HepG2 (cell line): ENCODE measurements around the gene APBA3. TPM values are rescaled to one million over a fixed set of nuclear protein-coding genes. Genes with fewer than 3 reads are reported as not detected.

Experiments used
- ATAC-seq: fragments of 200-7000 bp; cut with Tn5 transposase; 3 replicates; pipeline ENCODE4 v1.9.1; 2020; ENCODE audit warnings: mild to moderate bottlenecking, moderate library complexity
- BruUV-seq: library from RNA; stranded (reverse); fragments of 400-500 nt; replicated peaks from 2 replicates; lab custom pipeline; 2021; lab: Mats Ljungman, UMichigan
- CTCF ChIA-PET: fragments of 300-600 bp; formaldehyde crosslinking; extraction: SDS; loops from one replicate; lab custom pipeline; 2021; ENCODE audit warnings: low total read pairs, inconsistent platforms, low intra/inter-chr PET ratio; lab: Yijun Ruan, JAX
- POLR2A ChIA-PET: fragments of 350-600 bp; sonication (Branson Sonifier 250); formaldehyde crosslinking; loops from one replicate; lab custom pipeline; 2020; ENCODE audit warnings: antibody characterized with exemption, inconsistent platforms; lab: Yijun Ruan, JAX
- DNase-seq: peaks from one replicate; pipeline ENCODE4 v3.0.0-alpha.2; 2015; ENCODE audit warnings: low spot score
- FAIRE-seq: peaks from 3 replicates; lab custom pipeline; 2011; peaks lifted over from hg19 to GRCh38; lab: Jason Lieb, UNC
- H2AFZ ChIP-seq: one replicate; pipeline ENCODE4 v1.6.1; 2011; ENCODE audit warnings: low read length, inconsistent platforms
- H3K27ac ChIP-seq: fragments of 300-600 bp; 3 replicates; pipeline ENCODE4 v1.8.0; 2011; ENCODE audit warnings: mixed run types, mild to moderate bottlenecking, mixed read lengths, low read length, inconsistent platforms; ENCODE audit not compliant: insufficient read depth; ENCODE audit errors: extremely low read length
- H3K27me3 ChIP-seq, 2 experiments: fragments of 200-600 bp in 1 of 2; 2 replicates in 1 of 2; 3 replicates in 1 of 2; pipeline versions ENCODE4 v1.6.0 to v1.8.0; 2011; ENCODE audit warnings: low read length in 2 of 2, mild to moderate bottlenecking in 2 of 2, moderate library complexity in 2 of 2, inconsistent platforms in 1 of 2; ENCODE audit not compliant: insufficient read depth in 2 of 2, control insufficient read depth in 1 of 2
- H3K36me3 ChIP-seq, 2 experiments: fragments of 200-600 bp in 1 of 2; replicated peaks in 1 of 2; 2 replicates in 1 of 2; 3 replicates in 1 of 2; pipeline versions ENCODE4 v1.5.1 to v1.8.0; 2011; ENCODE audit warnings: low read length in 2 of 2, inconsistent platforms in 1 of 2; ENCODE audit not compliant: insufficient read depth in 2 of 2, control insufficient read depth in 1 of 2
- H3K4me1 ChIP-seq: 2 replicates; pipeline ENCODE4 v1.5.1; 2012; ENCODE audit warnings: low read length, inconsistent platforms; ENCODE audit not compliant: insufficient read depth
- H3K4me2 ChIP-seq: 2 replicates; pipeline ENCODE4 v1.6.0; 2011; ENCODE audit warnings: low read depth, low read length, inconsistent platforms
- H3K4me3 ChIP-seq, 3 experiments: fragments of 200-600 bp in 1 of 3; sonication (generic), shearing (Covaris generic) in 1 of 3; replicated peaks in 1 of 3; 2 replicates each; pipeline ENCODE4 v1.5.1; 2011 to 2016; ENCODE audit warnings: low read length in 3 of 3, inconsistent platforms in 2 of 3, low read depth in 2 of 3, mild to moderate bottlenecking in 2 of 3, control low read depth in 1 of 3, mixed read lengths in 1 of 3; ENCODE audit not compliant: insufficient read depth in 1 of 3
- H3K79me2 ChIP-seq: one replicate; pipeline ENCODE4 v1.6.1; 2011; ENCODE audit warnings: low read length, inconsistent platforms; ENCODE audit not compliant: insufficient read depth
- H3K9ac ChIP-seq: 2 replicates; pipeline ENCODE4 v1.6.0; 2011; ENCODE audit warnings: mild to moderate bottlenecking, low read depth, low read length, inconsistent platforms; ENCODE audit not compliant: insufficient read depth
- H3K9me3 ChIP-seq: 2 replicates; pipeline ENCODE4 v1.5.1; 2012; ENCODE audit warnings: mild to moderate bottlenecking, low read length
- H4K20me1 ChIP-seq: 2 replicates; pipeline ENCODE4 v1.6.0; 2011; ENCODE audit warnings: inconsistent platforms, mild to moderate bottlenecking, low read length, moderate library complexity; ENCODE audit not compliant: insufficient read depth
- ATF7-NPFF ChIP-seq: sonication (generic); formaldehyde crosslinking; IDR thresholded peaks from 2 replicates; pipeline ENCODE4 v1.8.1; 2023; ENCODE audit warnings: mild to moderate bottlenecking, low read depth, missing genetic modification reagents, moderate library complexity
- CREBL2 ChIP-seq: sonication (generic); formaldehyde crosslinking; IDR thresholded peaks from 2 replicates; pipeline ENCODE4 v1.8.1; 2023; ENCODE audit warnings: missing genetic modification reagents, mild to moderate bottlenecking, borderline replicate concordance
- DMTF1 ChIP-seq: sonication (generic); formaldehyde crosslinking; IDR thresholded peaks from 2 replicates; pipeline ENCODE4 v1.4.0; 2020; ENCODE audit warnings: mild to moderate bottlenecking, missing genetic modification reagents
- ERF ChIP-seq: IDR thresholded peaks from 2 replicates; pipeline ENCODE4 v1.6.1; 2018; ENCODE audit warnings: missing biosample characterization, missing genetic modification reagents
- FOXK2 ChIP-seq: fragments of 450-650 bp; IDR thresholded peaks from 2 replicates; pipeline ENCODE4 v1.6.1; 2016
- FOXO4 ChIP-seq: sonication (generic); formaldehyde crosslinking; conservative IDR thresholded peaks from 2 replicates; pipeline ENCODE4 v1.8.1; 2023; ENCODE audit warnings: missing genetic modification reagents
- IRF9 ChIP-seq: sonication (generic); formaldehyde crosslinking; IDR thresholded peaks from 2 replicates; pipeline ENCODE4 v1.8.0; 2022; ENCODE audit warnings: missing genetic modification reagents, mild to moderate bottlenecking, borderline replicate concordance
- KLF12 ChIP-seq: sonication (generic); formaldehyde crosslinking; IDR thresholded peaks from 2 replicates; pipeline ENCODE4 v1.4.0; 2020; ENCODE audit warnings: missing genetic modification reagents, borderline replicate concordance
- LBX2 ChIP-seq: sonication (generic); formaldehyde crosslinking; IDR thresholded peaks from 2 replicates; pipeline ENCODE4 v1.5.0; 2020; ENCODE audit warnings: missing genetic modification reagents, mild to moderate bottlenecking, borderline replicate concordance
- NCOR1 ChIP-seq: fragments of 200-600 bp; sonication (generic); IDR thresholded peaks from 2 replicates; pipeline ENCODE4 v1.7.0; 2017; ENCODE audit warnings: antibody characterized with exemption, low read length, borderline replicate concordance
- NR2F2 ChIP-seq: IDR thresholded peaks from 2 replicates; pipeline ENCODE4 v1.6.1; 2012; ENCODE audit warnings: low read depth, inconsistent platforms, borderline replicate concordance
- PCBP2 ChIP-seq: fragments of 200-400 bp; formaldehyde crosslinking; optimal IDR thresholded peaks from 2 replicates; pipeline ENCODE3; 2018; ENCODE audit warnings: low read length, low read depth; ENCODE audit not compliant: poor library complexity, severe bottlenecking
- POLR2AphosphoS5 ChIP-seq: IDR thresholded peaks from 2 replicates; pipeline ENCODE4 v1.6.1; 2012; ENCODE audit warnings: low read depth, low read length
- TP53 ChIP-seq: sonication (generic); formaldehyde crosslinking; conservative IDR thresholded peaks from 2 replicates; pipeline ENCODE4 v1.4.0; 2020; ENCODE audit warnings: missing genetic modification reagents
- ZMYM3 ChIP-seq: sonication (generic); formaldehyde crosslinking; IDR thresholded peaks from 2 replicates; pipeline ENCODE4 v1.5.1; 2020; ENCODE audit warnings: mild to moderate bottlenecking, missing genetic modification reagents
- ZNF33A ChIP-seq: sonication (generic); formaldehyde crosslinking; IDR thresholded peaks from 2 replicates; pipeline ENCODE4 v1.5.1; 2020; ENCODE audit warnings: missing genetic modification reagents, mild to moderate bottlenecking, moderate library complexity, borderline replicate concordance
- ZNF605 ChIP-seq: sonication (generic); formaldehyde crosslinking; IDR thresholded peaks from 2 replicates; pipeline ENCODE4 v1.8.0; 2022; ENCODE audit warnings: mild to moderate bottlenecking, missing genetic modification reagents
- ZNF629 ChIP-seq: sonication (generic); formaldehyde crosslinking; conservative IDR thresholded peaks from 2 replicates; pipeline ENCODE4 v1.5.0; 2020; ENCODE audit warnings: missing genetic modification reagents
- ZNF768 ChIP-seq: sonication (generic); formaldehyde crosslinking; IDR thresholded peaks from 2 replicates; pipeline ENCODE4 v1.4.0; 2020; ENCODE audit warnings: missing genetic modification reagents
- ZNF781 ChIP-seq: sonication (generic); formaldehyde crosslinking; IDR thresholded peaks from 2 replicates; pipeline ENCODE4 v1.5.1; 2020; ENCODE audit warnings: borderline replicate concordance, mild to moderate bottlenecking, missing genetic modification reagents; ENCODE audit errors: not compliant biosample characterization
- ZSCAN12 ChIP-seq: sonication (generic); formaldehyde crosslinking; IDR thresholded peaks from 2 replicates; pipeline ENCODE4 v1.9.0; 2021; ENCODE audit warnings: mild to moderate bottlenecking, missing genetic modification reagents
- WGBS: methylation state at CpG from one replicate; pipeline ENCODE4 v1.1.6; 2017; ENCODE audit warnings: low lambda C conversion rate; 5-methylcytosine and 5-hydroxymethylcytosine counted together
- in situ Hi-C: cut with HindIII; loops from 2 replicates; pipeline ENCODE4 v1.10.0; 2017; ENCODE audit warnings: low pct_unique_long_range_greater_than_20kb; ENCODE audit not compliant: extremely low pct_ligation_motif_present
- intact Hi-C: fragments of 100-400 bp; cut with micrococcal nuclease; formaldehyde crosslinking; loops from one replicate; pipeline ENCODE4 v1.10.0; 2022; ENCODE audit not compliant: unreplicated experiment
- polyA plus RNA-seq, 8 experiments: library from polyadenylated mRNA; depleted of rRNA in 3 of 8; stranded (reverse) in 7 of 8; unstranded in 1 of 8; fragments of >200 nt; fragmentation: Illumina TruSeq in 4 of 8; extraction: Trizol in 4 of 8; gene quantifications; 2 replicates each; pipeline versions ENCODE4 v1.2.1 to v1.2.3, GENCODE V29; 2011 to 2016; ENCODE audit warnings: low read depth in 4 of 8, missing spikeins in 1 of 8, mixed read lengths in 1 of 8; ENCODE audit not compliant: insufficient read depth in 1 of 8
- total RNA-seq, 5 experiments: library from RNA; depleted of rRNA; stranded (reverse); fragments of >200 nt; fragmentation: Illumina TruSeq; extraction: Trizol; gene quantifications; 2 replicates each; pipeline ENCODE4 v1.2.3, GENCODE V29; 2016; ENCODE audit warnings: low read depth in 1 of 5

Gene APBA3
- total and polyA plus RNA-seq, 2 of the 13 experiments (the other 11 are each of a cell fraction or from before 2014, with no cell fraction given), result 14.2 to 14.3 TPM

GRCh38 chr19:3719868-3720267 is 41.6 kb downstream of the APBA3 start:
- Histone ChIP-seq H3K36me3 (no peaks in the 10 kb centered on the region), H3K27me3 (no peaks in the 10 kb centered on the region; a peak in 1 of 5 replicates), H3K27ac (peak overlapping the region; percentile 7), H3K4me2 (peak overlapping the region; percentile 37; the same call in 1 of the 2 replicates), H3K9me3 (no peaks in the 10 kb centered on the region), H3K4me3 (no peak overlapping the region), H2AFZ (no peak overlapping the region), H4K20me1 (no peaks in the 10 kb centered on the region), H3K9ac (no peak overlapping the region; the same call in 1 of the 2 replicates), H3K4me1 (peaks cover 23% of the 10 kb centered on the region), H3K79me2 (no peaks in the 10 kb centered on the region)
- ChIA-PET POLR2A (interaction anchor here (1.4 kb wide), 1 partner anchor 11 kb away, joined by 4 read pairs; no protein-coding TSS in a partner anchor), CTCF (no interaction called here)
- in situ Hi-C loops (no loop called here), intact Hi-C loops (no loop called here)
- 97% methylated on average over 4 of the region's 4 CpGs for WGBS
- DNase-seq (no peak), FAIRE-seq (no peak), ATAC-seq (no peak)
- TF ChIP-seq ATF7-NPFF (CRISPR knock-in tag) (no peak), ZNF629 (0 out of 2 replicates have a peak, but pooled peaks have one; percentile 11), ZSCAN12 (no peak), DMTF1 (CRISPR knock-in tag) (no peak), NR2F2 (no peak), TP53 (CRISPR knock-in tag) (no peak), FOXO4 (CRISPR knock-in tag) (no peak), CREBL2 (CRISPR knock-in tag) (no peak), FOXK2 (no peak), LBX2 (no peak), PCBP2 (no peak), KLF12 (no peak), ERF (CRISPR knock-in tag) (no peak), ZNF605 (CRISPR knock-in tag) (no peak), ZNF33A (no peak), ZNF768 (CRISPR knock-in tag) (peak; percentile 92; the same call in 1 of the 2 replicates), ZMYM3 (CRISPR knock-in tag) (peak; percentile 84), POLR2AphosphoS5 (no peak), ZNF781 (CRISPR knock-in tag) (no peak), IRF9 (CRISPR knock-in tag) (no peak), NCOR1 (no peak)
- no TSS peak for BruUV-seq
